ENCODE results near the gene MPRIP.

GRCh38 chr17:17153709-17154108 lies 111.5 kb downstream of the MPRIP start:
- TF ChIP-seq, protein P1, sequence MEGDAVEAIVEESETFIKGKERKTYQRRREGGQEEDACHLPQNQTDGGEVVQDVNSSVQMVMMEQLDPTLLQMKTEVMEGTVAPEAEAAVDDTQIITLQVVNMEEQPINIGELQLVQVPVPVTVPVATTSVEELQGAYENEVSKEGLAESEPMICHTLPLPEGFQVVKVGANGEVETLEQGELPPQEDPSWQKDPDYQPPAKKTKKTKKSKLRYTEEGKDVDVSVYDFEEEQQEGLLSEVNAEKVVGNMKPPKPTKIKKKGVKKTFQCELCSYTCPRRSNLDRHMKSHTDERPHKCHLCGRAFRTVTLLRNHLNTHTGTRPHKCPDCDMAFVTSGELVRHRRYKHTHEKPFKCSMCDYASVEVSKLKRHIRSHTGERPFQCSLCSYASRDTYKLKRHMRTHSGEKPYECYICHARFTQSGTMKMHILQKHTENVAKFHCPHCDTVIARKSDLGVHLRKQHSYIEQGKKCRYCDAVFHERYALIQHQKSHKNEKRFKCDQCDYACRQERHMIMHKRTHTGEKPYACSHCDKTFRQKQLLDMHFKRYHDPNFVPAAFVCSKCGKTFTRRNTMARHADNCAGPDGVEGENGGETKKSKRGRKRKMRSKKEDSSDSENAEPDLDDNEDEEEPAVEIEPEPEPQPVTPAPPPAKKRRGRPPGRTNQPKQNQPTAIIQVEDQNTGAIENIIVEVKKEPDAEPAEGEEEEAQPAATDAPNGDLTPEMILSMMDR (optimal IDR thresholded peaks at IDR 0.05 in 1 of 3, IDR thresholded peaks at IDR 0.05 in 1 of 3, conservative IDR thresholded peaks at IDR 0.05 in 1 of 3; ENCODE audit: extremely low read depth in 1 of 3, insufficient read depth in 2 of 3, low read length in 3 of 3), result no peak
- TF ChIP-seq EZH2 (IDR thresholded peaks at IDR 0.05; ENCODE audit: low read length), result no peak
